Gastroesophageal sphincter (tissue), 3 donors: ENCODE data around the gene TTC9C.

Experiments used
- CTCF ChIP-seq, 4 experiments: fragments of 200-600 bp in 2 of 4; fragments of 450-650 bp in 2 of 4; sonication (generic) in 1 of 4; IDR thresholded peaks; one replicate each; pipeline ENCODE4 v1.5.1; 2017 to 2019; ENCODE audit warnings: antibody characterized with exemption in 4 of 4, mild to moderate bottlenecking in 2 of 4, moderate library complexity in 2 of 4
- EP300 ChIP-seq: sonication (generic); formaldehyde crosslinking; IDR thresholded peaks from one replicate; pipeline ENCODE4 v1.6.1; 2017; ENCODE audit warnings: antibody characterized with exemption, mild to moderate bottlenecking
- POLR2A ChIP-seq, 2 donors: fragments of 450-650 bp; IDR thresholded peaks; one replicate each; pipeline ENCODE4 v1.6.1; 2017; ENCODE audit warnings: antibody characterized with exemption in 2 of 2, mild to moderate bottlenecking in 2 of 2, moderate library complexity in 1 of 2
- POLR2AphosphoS5 ChIP-seq: sonication (generic); formaldehyde crosslinking; IDR thresholded peaks from one replicate; pipeline ENCODE4 v1.6.1; 2017; ENCODE audit warnings: antibody characterized with exemption

- TF ChIP-seq CTCF (IDR thresholded peaks at IDR 0.05) (no peak), POLR2AphosphoS5 (no peak), EP300 (no peak), POLR2A (IDR thresholded peaks at IDR 0.05) (no peak)
These were observed 26.9 kb downstream of the TTC9C start for GRCh38 chr11:62755086-62755615.
